AG10803 (cell line): Measurements from ENCODE around the gene CEP126.
"Not testable (repeated sequence)": the region's sequence is repeated elsewhere in the genome, so short reads cannot be mapped to it uniquely, and the experiment has no call there.

Source experiments
- DNase-seq: peaks from one replicate; pipeline ENCODE4 v3.0.0; 2010; ENCODE audit warnings: low read depth
- H3K4me3 ChIP-seq: 2 replicates; pipeline ENCODE4 v1.5.1; 2011; ENCODE audit warnings: mild to moderate bottlenecking, low read length, control low read depth
- TF ChIP-seq, protein P1 (sequence below): conservative IDR thresholded peaks from 2 replicates; pipeline ENCODE4 v1.5.1; 2011; ENCODE audit warnings: mild to moderate bottlenecking, low read length, control low read depth, inconsistent platforms

Gene CEP126

DNA sequence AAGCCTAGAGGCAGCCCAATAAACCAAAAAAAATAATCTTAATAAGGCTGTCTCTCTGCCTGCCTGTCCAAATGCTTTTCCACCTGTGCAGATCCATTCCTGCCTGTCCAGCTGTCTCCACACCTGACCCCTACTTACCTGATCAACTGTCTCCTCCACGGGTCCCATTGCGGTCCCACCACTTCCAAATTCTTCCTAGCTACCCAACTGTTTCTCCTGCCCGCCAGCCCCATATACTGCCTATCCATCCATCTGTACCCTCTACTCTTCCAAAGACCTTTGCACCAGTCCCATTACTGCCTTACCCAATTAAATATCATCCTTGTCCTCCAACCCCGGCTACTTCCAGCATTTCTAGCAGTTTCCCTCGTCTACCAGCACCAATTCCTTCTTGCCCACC is 40.9 kb downstream of the CEP126 start:
- TF ChIP-seq, protein P1, sequence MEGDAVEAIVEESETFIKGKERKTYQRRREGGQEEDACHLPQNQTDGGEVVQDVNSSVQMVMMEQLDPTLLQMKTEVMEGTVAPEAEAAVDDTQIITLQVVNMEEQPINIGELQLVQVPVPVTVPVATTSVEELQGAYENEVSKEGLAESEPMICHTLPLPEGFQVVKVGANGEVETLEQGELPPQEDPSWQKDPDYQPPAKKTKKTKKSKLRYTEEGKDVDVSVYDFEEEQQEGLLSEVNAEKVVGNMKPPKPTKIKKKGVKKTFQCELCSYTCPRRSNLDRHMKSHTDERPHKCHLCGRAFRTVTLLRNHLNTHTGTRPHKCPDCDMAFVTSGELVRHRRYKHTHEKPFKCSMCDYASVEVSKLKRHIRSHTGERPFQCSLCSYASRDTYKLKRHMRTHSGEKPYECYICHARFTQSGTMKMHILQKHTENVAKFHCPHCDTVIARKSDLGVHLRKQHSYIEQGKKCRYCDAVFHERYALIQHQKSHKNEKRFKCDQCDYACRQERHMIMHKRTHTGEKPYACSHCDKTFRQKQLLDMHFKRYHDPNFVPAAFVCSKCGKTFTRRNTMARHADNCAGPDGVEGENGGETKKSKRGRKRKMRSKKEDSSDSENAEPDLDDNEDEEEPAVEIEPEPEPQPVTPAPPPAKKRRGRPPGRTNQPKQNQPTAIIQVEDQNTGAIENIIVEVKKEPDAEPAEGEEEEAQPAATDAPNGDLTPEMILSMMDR, result no peak
- H3K4me3 ChIP-seq, result no peak overlapping the region
- DNase-seq, result no peak

DNA sequence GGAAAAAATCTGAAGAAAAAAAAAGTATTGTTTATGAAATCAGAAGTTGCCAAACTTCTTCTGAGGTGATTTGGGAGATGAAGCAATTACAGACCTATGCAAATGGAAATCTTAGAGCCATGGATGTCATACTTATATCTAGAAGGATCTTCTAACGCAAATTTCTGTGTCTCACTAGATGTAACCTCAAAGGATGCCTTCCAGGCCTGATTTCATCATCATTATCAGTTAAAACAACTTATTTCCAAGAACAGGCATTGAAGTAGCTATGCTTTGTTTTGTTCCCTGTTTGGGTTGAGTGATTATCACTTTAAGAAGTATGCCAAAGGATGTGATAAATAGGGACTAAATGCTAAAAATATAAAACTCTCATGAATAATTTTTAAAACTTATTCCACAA is 45.4 kb downstream of the CEP126 start:
- TF ChIP-seq, protein P1, result no peak

DNA sequence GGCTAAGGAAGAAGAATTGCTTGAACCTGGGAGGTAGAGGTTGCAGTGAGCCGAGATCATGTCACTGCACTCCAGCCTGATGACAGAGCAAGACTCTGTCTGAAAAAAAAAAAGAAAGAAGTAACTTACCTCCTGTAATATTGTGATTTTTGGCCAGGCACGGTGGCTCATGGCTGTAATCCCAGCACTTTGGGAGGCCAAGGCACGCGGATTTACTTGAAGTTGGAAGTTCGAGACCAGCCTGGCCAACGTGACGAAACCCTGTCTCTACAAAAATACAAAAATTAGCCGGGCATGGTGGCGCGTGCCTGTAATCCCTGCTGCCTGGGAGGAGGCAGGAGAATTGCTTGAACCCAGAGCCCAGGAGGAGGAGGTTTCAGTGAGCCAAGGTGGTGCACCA is 49.4 kb downstream of the CEP126 start:
- H3K4me3 ChIP-seq, DNase-seq: not testable (repeated sequence)

More for the DNA sequence above, 45.4 kb downstream of the CEP126 start:
- no peak overlapping the region for H3K4me3 ChIP-seq
- no peak for DNase-seq

DNA sequence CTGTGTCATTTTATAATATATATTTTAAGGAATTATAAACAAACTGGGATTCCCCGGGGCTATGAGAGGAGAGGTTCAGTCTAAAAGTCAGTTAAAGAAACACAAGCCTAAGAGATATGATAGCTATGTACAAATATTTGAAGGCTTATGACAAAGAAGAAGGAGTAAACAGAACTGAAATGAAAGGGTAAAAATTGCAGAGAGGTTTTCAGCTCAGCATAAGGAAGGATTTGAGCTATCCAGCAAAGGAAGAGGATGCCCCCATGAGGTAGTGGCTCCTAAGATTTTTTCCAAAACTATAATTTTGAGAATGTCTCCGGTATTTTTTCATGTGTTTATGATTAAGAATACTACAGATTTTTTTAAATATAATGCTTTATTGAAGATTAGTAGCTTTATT is 59.4 kb downstream of the CEP126 start:
- TF ChIP-seq, protein P1, result peak; percentile 52
- peak; percentile 33 for DNase-seq

DNA sequence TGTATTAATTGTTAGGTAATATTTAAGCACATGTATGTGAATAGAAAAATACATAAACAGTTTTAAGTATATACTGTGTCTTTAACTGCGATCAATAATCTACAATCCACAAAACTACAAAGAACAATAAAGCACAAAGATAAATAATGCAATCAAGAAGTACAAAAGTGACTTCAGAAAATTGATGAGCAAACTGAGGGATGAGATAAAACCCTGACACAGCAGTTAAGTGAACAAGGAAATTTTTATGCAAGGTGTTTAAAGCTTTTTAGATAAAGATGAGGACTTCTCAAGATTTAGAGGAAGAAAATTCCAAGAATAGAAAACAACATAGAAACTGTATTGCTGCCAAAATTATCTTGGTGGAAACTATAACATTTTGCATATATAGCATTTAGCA is 60.0 kb downstream of the CEP126 start:
- TF ChIP-seq, protein P1, result no peak
- H3K4me3 ChIP-seq, result no peak overlapping the region
- DNase-seq, result no peak

More for the DNA sequence above, 59.4 kb downstream of the CEP126 start:
- H3K4me3 ChIP-seq, result no peak overlapping the region

DNA sequence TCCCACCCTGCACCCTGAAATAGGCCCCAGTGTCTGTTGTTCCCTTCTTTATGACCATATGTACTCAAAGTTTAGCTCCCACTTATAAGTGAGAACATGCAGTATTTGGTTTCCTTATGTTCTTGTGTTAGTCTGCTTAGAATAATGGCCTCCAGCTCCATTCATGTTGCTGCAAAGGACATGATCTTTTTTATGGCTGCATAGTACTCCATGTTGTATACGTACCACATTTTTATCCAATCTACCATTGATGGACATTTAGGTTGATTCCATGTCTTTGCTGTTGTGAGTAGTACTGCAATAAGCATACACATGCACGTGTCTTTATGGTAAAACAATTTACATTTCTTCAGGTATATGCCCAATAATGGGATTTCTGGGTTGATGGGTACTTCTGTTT is 60.9 kb downstream of the CEP126 start:
- TF ChIP-seq, protein P1, result no peak
- no peak for DNase-seq
- no peak overlapping the region for H3K4me3 ChIP-seq

DNA sequence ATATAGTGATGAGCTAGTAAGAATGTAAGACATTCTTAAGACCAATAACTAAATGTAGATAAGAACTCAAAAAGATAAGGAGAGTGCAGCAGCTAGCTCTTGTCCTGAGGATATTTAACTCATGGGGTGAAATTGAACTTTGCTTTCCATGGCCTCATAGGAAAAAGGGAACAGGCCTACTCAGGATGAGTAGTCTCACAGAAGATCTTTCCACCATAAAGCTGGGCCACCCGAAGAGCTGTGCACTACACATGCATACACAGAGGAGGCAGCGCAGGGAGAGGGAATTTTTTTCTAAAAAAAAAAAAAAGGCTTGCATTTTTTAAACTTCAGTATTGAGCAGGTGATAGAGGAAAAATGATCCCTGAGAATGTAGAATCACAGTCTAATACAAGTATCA is 72.6 kb downstream of the CEP126 start:
- TF ChIP-seq, protein P1, result no peak
- no peak overlapping the region for H3K4me3 ChIP-seq
- DNase-seq, result no peak

DNA sequence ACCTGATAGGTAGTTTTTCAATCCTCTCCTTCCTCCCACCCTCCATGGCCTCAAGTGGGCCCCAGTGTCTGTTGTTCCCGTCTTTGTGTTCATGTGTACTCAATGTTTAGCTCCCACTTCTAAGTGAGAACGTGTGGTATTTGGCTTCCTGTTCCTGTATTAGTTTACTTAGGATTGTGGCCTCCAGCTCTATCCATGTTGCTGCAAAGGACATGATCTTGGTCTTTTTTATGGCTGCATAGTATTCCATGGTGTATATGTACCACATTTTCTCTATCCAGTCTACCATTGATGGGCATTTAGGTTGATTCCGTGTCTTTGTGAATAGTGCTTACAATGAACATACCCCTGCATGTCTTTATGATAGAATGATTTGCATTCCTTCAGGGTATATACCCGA is 78.4 kb downstream of the CEP126 start:
- no peak for DNase-seq
- H3K4me3 ChIP-seq, result no peak overlapping the region
- TF ChIP-seq, protein P1, result no peak

DNA sequence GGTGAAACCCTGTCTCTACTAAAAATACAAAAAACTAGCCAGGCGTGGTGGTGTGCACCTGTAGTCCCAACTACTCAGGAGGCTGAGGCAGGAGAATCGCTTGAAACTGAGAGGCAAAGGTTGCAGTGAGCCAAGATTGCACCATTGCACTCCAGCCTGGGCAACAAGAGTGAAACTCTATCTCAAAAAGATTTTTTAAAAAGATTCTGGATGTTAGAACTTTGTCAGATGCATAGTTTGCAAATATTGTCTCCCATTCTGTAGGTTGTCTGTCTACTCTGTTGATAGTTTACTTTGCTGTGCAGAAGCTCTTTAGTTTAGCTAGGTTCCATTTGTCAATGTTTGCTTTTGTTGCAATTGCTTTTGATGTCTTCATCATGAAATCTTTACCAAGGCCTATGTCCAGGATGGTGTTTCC is 79.3 kb downstream of the CEP126 start:
- not testable (repeated sequence) for DNase-seq, H3K4me3 ChIP-seq
